Esophagus muscularis mucosa (tissue), 3 donors: ENCODE data around the gene ODAD4.

Experiments
- POLR2AphosphoS5 ChIP-seq, 2 donors: sonication (generic); formaldehyde crosslinking; IDR thresholded peaks; one replicate each; pipeline ENCODE4 v1.6.1; 2017; ENCODE audit warnings: antibody characterized with exemption in 2 of 2
- TF ChIP-seq, protein P1 (sequence below), 3 experiments: fragments of 200-600 bp in 2 of 3; fragments of 450-650 bp in 1 of 3; sonication (generic) in 2 of 3; IDR thresholded peaks; one replicate each; pipeline ENCODE4 v1.5.1; 2017 to 2019; ENCODE audit warnings: antibody characterized with exemption in 3 of 3, mild to moderate bottlenecking in 2 of 3, moderate library complexity in 1 of 3

DNA sequence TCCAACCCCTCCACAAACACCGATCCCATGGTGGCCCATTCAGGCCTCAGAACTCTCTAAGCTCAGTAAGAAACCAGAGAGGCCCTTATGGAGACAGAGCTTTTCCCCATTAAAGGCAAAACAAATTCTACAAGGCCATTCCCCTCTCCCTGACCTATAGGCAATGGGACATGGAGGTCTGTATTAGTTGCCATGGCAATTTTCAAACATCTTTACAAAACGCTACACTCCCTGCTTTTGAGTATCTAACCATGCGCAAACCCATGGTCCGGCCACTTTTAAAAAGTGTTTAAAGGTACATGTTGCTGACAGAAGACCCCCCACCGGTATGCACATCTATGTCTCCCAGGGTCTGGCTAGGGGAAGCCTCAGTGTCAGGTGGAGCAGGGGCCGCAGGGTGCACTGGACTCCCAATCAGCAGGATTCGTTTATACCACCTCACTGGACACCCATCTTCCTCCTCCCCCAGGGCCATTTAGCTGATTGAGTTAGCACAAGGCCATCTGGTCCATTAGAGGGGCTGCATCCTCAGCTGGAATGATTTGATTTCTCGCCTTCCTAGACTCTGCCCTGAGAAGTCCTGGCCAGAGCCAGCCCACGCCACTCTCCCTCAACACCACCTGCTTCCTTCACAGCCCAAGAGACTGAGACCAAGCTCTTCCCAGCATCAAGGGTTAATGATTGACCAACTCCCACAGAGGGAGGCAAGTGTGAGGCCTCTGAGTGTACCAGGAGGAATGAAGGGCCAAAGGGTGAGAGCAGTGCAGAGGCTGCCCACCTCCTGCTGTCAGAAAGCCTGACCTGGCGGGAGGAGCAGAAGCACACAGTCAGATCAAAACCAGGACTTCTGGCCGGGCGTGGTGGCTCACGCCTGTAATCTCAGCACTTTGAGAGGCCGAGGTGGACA, 22.5 kb upstream of the ODAD4 start:
- TF ChIP-seq, protein P1, sequence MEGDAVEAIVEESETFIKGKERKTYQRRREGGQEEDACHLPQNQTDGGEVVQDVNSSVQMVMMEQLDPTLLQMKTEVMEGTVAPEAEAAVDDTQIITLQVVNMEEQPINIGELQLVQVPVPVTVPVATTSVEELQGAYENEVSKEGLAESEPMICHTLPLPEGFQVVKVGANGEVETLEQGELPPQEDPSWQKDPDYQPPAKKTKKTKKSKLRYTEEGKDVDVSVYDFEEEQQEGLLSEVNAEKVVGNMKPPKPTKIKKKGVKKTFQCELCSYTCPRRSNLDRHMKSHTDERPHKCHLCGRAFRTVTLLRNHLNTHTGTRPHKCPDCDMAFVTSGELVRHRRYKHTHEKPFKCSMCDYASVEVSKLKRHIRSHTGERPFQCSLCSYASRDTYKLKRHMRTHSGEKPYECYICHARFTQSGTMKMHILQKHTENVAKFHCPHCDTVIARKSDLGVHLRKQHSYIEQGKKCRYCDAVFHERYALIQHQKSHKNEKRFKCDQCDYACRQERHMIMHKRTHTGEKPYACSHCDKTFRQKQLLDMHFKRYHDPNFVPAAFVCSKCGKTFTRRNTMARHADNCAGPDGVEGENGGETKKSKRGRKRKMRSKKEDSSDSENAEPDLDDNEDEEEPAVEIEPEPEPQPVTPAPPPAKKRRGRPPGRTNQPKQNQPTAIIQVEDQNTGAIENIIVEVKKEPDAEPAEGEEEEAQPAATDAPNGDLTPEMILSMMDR (IDR thresholded peaks at IDR 0.05), result no peak
- no peak for TF ChIP-seq POLR2AphosphoS5 (IDR thresholded peaks at IDR 0.05)
